HG02852 (cell line): ENCODE data around the gene GTSE1.

ENCODE experiments used
- ATAC-seq: cut with Tn5 transposase; IDR thresholded peaks from one replicate; pipeline ENCODE4 v1.9.1; 2021; ENCODE audit warnings: mild to moderate bottlenecking, moderate library complexity; ENCODE audit not compliant: unreplicated experiment

GTSE1 gene

GRCh38 chr22:46274381-46274780, 22.3 kb upstream of the GTSE1 start:
- no peak for ATAC-seq

GRCh38 chr22:46275455-46276122, 21.1 kb upstream of the GTSE1 start:
- no peak for ATAC-seq

- ATAC-seq = no peak
Observed at GRCh38 chr22:46276563-46276962, 20.1 kb upstream of the GTSE1 start.

- ATAC-seq = no peak
Observed at GRCh38 chr22:46278656-46279645, 17.7 kb upstream of the GTSE1 start.

GRCh38 chr22:46280063-46280817, 16.4 kb upstream of the GTSE1 start:
- no peak for ATAC-seq

GRCh38 chr22:46280999-46281623, 15.6 kb upstream of the GTSE1 start:
- no peak for ATAC-seq

GRCh38 chr22:46281866-46282678, 14.6 kb upstream of the GTSE1 start:
- ATAC-seq = no peak

- ATAC-seq = no peak
Observed at GRCh38 chr22:46286006-46286405, 10.7 kb upstream of the GTSE1 start.

- no peak for ATAC-seq
Observed at GRCh38 chr22:46286941-46287872, 9.5 kb upstream of the GTSE1 start.

- peak; percentile 66 for ATAC-seq
Observed at GRCh38 chr22:46287873-46288751, 8.6 kb upstream of the GTSE1 start.

- ATAC-seq = no peak
Observed at GRCh38 chr22:46288846-46289243, 7.8 kb upstream of the GTSE1 start.

- no peak for ATAC-seq
Observed at GRCh38 chr22:46289244-46289891, 7.3 kb upstream of the GTSE1 start.

- no peak for ATAC-seq
Observed at GRCh38 chr22:46290121-46290842, 6.4 kb upstream of the GTSE1 start.

GRCh38 chr22:46290843-46291785, 5.6 kb upstream of the GTSE1 start:
- no peak for ATAC-seq

GRCh38 chr22:46292173-46292572, 4.5 kb upstream of the GTSE1 start:
- ATAC-seq = no peak

GRCh38 chr22:46292732-46293131, 3.9 kb upstream of the GTSE1 start:
- no peak for ATAC-seq
